HG03439 (cell line): Measurements from ENCODE around the gene VWF.

ENCODE experiments used
- ATAC-seq: cut with Tn5 transposase; IDR thresholded peaks from one replicate; pipeline ENCODE4 v1.9.1; 2021; ENCODE audit warnings: mild to moderate bottlenecking, moderate library complexity; ENCODE audit not compliant: unreplicated experiment

Gene VWF

DNA sequence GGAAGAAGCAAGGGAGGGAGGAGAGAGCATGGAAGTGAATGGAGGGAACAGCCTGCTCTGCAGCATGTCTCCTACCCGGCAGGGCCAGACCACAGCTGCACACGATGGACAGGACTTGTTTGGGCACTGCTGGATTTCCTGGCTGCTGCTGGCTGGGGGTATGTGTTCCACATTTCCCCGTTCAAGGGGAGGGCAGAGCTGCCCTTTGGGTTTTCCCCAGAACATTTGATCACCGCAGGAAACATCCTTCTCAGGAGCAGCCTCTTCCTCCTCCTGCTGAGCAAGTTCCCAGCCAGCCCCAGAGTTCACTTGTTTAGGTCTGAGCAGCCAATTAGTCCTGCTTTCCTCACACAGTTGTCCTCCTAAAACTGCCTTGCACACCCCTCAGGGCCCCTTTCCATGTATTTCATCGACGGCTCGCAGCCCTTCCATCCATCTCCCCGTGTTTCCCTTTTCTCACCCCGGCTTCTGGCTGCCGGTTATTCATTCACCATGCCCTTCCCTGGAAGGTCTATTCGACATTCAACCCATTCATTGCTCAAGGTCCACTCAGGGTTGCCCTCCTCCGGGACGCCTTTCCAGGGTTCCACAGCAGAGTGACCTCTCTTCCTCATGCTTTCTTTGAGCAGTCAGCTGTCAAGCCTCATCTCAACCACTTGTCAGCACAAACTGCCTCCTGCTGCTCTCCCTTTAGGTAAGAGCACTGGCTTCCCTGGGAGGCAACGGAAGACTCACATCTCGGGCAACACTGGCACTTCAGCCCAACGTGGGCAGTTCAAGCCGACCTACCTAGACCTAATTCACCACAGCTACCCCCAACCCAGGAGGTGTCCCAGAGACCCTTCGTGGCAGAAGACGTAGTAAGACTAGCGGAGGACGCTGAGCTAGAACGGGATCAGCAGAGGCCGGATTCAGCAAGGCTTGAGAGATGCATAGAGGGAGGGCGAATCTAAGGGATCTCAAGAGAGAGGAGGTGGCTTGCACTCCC is 159.3 kb downstream of the VWF start:
- ATAC-seq: no peak

DNA sequence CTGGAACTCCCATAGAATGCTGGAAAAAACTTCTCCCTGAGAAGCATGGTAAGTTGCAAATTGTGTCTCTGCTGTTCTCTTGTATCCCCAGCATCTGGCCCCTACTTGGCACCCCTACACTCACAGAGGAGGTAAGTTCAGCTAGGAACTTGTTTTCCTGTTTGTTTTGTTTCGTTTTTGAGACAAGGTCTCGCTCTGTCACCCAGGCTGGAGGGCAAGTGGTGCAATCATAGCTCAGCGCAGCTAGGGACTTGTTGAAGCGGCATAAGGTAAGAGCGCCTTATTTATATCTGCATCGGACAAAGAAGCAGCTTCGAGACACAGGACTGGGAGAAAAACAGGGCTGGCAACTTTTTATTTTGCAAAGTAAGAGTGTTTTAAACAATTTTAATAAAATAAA is 161.0 kb downstream of the VWF start:
- no peak for ATAC-seq

DNA sequence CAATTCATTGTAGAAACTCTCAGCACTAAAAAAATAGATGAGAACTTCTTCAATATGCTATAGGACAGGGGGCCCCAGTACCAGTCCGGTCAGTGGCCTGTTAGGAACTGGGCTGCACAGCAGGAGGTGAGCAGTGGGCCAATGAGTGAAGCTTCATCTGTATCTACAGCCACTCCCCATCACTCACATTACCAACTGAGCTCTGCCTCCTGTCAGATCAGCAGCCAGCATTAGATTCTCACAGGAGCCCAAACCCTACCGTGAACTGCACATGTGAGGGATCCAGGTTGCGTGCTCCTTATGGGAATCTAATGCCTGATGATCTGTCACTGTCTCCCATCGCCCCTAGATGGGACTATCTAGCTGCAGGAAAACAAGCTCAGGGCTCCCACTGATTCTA is 163.7 kb downstream of the VWF start:
- ATAC-seq: no peak

DNA sequence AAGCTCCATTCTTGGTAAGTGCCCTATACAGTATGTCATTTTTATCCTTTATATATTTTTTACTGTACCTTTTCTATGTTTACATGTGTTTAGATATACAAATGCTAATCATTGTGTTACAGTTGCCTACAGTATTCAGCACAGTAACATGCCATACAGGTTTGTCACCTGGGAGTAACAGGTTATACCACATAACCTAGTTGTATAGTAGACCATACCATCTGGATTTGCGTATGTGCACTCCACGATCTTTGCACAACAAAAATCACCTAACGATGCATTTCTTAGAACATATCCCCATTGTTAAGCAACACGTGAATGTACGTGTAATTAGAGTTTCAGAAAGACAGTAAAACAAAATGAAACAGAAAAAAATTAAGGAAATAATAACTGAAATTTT is 167.5 kb downstream of the VWF start:
- ATAC-seq: no peak

DNA sequence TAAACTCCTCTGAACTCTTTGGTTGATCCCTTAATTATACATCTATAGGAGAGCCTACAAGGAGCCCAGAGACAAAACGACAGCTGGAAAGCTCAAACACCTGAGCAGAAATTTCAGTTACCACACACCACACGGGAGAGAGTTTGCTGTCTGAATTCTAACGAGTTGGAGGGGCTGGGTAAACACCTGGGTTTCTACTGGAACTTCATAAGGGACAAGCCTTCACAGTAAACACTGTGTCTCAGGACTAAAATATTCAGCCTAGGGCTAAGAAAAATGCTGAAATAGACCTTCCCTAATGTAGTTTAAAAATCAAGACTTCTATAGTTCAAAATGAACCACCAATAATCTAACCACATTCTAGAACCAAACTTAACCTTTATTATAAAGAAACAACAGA is 169.8 kb downstream of the VWF start:
- ATAC-seq: no peak

DNA sequence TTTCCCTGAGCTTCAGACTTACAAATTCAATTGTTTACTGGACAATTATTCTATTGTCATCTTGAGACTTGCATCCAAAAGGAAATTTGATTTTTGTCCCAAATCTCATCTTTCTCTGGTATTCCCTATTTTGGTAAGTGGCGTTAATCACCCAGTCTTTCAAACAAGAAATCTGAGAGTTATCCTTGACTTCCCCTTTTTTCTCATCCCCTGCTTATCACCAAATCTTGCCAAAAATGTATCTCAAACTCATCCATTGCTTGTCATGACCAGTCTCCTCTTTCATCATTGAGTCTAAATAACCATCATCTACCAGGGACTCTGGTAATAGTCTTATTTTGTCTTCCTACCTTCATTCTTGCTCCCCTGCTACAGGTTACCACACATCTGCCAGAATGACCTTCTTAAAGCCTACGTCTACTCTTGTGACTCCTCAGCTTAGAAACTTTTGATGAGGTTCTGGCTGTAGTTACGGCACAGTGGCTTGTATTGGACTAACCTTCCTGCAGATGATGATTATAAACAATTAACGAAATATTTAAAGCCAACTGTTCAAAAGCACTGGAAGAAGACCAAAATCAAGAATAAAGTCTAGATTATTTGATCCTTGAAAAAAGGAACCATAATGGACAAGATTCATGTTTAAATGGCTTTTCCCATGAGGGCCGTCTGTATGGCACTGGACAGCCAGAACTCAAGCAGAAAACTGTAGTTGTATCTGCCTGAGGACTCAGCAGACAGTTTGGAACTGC is 170.5 kb downstream of the VWF start:
- ATAC-seq: no peak

DNA sequence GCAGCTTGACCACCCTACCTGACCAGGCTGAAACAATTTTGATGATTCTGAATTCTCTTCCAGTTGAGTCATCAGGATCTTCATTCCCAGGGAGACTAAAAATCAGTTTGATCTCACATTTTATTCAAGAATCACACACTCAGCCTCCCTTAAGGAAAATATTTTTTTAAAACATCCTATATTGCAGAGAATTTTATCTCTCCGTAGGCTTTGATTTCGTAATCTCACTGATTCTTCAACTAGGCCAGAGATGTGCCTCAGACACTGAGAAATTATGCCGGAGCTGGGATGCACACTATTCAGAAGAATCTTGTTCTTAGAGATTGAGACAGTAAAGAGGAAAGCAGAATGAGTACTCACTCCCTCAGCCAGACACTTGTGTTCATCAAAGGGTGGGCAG is 172.4 kb downstream of the VWF start:
- no peak for ATAC-seq

DNA sequence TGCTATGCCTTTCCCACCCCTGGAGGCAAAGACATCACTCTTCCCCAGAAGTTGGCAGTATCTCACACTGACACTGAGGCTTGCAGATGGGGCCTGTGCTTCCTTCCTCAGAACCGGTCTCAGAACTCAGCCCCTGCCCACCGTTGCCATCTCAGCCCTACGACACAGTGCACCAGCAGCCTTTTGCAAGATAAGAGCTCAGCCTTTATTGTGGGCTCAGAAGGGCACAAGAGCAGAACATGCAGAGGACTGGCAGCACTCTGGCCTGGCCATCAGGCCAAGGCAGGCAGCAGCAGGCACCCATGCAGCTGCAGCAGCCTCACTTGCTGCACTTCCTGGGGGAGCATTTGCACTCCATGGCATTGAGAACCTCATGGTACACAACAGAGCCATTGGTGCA is 175.8 kb downstream of the VWF start:
- no peak for ATAC-seq

DNA sequence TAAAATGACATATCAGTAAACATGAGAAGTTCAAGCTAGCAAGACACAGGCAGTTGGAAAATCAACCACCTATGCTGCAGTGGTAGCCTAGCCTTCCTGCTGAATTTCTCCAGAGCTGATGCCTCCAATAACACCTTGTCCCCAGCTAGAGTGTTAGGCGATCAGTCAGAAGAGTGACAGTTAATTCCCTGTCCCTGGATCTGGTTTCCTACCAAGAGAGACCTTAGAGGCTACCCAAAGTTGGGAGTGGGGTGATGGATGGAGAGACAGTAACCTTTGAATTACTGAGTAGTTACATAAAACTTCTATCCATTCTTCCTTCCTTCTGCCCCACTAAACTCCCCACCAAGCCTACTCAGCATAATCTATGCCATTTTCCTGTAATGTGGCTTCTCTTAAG is 177.5 kb downstream of the VWF start:
- no peak for ATAC-seq

DNA sequence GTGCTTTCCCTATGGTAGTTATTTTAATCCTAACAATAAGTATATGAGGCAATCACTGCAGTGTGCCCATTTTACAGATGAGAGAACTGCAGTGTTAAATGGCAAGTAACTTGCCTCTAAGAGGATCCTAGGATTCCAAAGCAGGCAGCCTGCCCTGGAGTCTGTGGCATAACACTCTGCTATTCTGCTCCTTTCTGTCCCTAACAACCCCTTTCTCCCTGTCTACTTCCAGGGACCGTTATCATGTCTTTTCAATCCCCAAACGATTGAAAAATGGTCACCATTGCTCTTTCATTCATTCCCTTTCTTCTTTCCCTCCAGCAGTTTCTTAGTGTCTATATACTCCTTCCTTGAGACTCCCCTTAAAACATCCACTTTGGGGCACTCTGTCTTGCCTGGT is 178.1 kb downstream of the VWF start:
- ATAC-seq: no peak

DNA sequence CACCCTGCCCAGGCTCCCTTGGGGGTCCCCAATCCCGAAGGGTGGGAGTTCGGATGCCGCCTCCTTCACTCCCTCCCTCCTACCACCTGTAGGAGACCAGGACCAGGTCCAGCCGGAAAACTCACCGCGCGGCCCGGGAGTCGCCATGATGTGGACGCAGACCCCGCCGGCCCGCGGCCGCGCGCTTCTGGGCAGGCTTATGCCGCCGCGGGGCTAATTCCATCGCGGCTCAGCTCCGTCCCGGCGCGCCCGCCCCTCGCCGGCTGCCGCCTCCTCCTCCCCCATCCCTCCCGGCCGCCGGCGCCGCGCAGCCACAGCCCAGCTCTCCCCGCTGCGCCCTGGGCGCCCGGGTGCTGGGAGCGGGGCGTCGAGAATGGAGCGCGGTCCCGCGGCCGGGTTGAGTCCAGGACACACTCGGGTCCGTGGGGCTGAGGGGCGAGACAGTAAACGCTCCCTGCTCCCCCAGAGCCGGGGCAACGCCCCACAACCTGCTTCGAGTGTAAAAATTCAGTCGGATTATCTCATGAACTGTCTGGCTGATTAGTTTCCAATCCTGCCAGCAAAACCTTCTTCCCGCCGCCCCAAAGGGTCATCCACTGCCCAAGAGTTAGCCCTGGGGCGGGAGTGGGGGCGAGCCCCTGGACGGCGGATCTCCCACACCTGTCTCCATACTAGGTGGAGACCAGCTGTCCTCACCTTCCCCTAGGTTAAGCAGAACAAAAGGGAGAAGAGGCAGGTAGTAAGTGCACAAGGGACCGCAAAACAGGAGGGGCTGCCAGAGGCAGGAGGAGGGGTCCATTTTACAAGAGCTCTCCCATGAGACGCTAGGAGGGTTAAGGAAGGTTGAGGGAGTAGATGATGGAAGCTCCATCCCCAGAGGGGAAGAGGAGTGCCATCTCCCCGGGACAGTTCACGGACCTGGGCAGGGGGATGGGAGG is 179.1 kb downstream of the VWF start, which contains the start of gene ANO2:
TSS of gene ANO2 (minus strand) at position 189 of the 938 bp plus-strand sequence. CDS start at position 147, 42 bp downstream.
- ATAC-seq: no peak

DNA sequence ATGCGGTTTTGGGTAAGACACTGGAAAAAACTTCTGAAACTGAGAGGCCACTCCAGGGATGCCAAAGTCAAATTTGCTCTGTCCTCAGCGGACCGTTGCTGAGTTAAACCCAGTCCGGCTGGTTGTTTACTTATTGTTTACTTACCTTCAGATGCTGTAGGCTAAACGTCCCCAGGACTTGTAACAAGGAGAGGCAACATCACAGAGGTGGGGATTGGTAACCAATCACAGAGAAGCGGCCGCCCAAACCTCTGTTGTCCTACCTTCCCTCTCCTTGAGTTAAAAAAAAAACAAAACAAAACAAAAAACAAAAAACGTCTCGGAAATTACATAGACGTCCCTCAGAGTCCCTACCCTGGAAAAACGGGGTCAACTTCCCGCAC is 179.8 kb downstream of the VWF start:
- ATAC-seq: no peak

DNA sequence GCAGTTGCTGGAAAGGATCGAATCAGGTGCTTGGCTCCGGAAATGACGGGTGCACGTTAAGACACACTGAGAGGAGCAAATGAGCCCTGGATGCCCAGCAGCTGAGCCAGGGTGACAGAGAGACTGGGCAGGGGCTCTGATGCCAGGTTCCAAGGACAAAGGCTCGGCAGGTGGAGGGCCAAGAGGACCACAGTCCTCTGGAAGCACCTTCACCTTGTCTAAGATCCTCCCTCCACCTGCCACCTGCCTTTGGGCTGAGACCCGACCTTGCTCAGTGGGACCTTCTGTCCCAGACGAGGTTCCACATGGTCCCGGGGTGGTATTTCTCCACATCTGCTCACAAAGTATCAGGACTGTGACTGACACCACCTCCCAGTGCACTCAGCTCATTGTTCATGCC is 180.4 kb downstream of the VWF start:
- no peak for ATAC-seq

DNA sequence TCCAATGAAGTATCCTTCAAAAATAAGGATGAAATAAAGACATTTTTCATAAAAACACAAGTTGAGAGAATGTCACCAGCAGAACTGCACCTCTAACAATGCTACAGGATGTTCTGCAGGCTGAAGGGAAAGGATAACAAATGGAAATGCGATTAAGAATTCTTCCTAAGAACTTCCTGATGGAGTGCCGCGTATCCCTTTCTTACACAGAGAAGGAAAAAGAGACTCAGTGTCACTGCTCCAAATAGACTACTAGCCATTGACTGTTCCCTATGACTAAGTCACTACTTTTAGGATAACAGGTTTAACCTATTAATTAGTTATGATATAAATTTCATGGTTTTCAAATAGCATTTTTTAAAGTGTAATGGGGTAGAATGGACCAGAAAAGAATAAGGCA is 182.6 kb downstream of the VWF start:
- no peak for ATAC-seq

DNA sequence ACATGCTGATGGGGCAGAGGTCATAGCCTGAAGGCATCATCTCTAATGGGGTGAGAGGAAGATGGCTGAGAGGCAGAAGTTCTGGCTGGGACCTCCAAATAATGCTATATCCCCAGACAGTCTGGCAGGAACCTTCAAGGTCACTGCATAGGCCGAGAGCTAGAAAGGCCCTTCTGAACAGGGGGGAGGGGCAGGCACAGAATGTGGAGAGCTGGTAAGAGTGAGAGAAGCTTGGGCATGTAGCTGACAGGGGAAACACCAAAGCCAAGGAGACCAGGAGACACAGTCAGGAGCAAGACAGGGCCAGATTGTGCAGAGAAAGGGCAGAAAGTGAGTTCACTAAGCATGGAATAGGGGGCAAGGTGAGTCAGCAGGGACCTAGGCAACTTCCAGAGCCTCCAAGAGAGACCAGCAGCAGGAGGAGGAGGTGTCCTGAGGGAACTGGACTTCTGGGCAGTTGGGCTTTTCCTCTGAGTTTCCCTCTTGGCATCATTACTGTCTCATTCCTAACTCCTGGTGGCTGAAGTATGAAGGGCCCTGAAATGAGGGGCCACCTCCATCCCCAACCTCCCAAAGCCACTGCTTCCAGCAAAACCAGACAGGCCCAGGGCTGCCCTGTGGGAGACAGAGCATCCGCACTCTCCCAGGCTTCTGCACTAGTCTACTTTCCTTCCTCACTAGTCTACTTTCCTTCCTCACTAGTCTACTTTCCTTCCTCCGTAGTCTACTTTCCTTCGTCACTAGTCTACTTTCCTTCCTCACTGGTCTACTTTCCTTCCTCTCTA is 196.5 kb downstream of the VWF start:
- no peak for ATAC-seq

DNA sequence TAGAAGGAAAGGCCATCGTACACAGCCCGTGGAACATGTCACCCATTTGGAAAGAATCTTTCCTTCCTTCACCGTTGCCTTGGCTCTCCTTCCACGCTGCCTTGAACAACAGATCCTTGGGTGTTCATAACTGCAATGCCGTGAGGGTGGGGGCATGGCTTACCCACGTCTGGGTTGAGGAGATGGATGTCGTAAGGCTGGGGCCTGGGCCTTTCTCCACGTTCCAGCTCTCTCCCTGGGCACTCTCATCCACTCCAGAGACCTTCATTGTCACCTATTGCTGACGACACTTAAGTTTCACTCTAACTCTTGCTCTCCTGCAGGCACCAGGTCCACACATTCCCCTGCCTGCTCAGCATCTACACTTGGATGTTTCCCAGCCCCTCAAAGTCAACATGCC is 198.8 kb downstream of the VWF start:
- no peak for ATAC-seq

DNA sequence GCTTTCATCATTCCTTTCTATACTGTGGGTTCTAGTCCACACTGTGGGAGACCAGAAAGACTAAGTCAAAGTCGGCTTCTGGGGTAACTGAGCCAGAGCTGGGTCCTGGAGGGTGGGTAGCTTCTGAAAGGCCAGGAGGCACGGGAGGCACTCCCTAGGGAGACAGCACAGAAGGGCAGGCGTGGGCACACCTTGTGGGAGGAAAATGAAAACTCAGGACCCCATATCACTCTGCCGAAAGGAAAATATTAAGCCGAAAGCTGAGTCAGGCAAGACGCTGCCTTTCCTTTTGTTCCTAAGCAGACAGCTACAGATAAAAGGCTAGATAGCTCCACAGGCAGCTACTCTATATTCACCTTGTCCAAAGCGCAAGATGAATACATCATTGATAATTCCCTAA is 200.1 kb downstream of the VWF start:
- ATAC-seq: no peak

DNA sequence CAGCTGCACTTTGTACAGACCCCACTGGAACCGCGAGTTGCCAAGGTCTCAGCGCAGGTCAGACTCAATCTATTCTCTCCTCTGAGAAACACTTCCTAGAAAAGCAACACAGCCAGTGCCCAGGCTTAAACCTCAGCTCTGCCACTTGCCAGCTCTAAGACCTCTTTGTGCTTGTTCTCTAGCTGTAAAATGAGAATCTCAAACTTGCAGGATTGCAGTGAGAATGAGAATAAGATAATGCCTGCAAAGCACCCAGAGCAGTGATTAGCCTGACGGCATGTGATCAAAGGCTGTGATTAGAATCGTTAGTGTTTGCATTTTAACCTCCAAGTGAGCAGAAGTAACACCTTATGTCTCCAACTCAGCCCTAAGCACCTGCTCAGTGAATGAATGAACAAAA is 200.7 kb downstream of the VWF start:
- ATAC-seq: no peak

DNA sequence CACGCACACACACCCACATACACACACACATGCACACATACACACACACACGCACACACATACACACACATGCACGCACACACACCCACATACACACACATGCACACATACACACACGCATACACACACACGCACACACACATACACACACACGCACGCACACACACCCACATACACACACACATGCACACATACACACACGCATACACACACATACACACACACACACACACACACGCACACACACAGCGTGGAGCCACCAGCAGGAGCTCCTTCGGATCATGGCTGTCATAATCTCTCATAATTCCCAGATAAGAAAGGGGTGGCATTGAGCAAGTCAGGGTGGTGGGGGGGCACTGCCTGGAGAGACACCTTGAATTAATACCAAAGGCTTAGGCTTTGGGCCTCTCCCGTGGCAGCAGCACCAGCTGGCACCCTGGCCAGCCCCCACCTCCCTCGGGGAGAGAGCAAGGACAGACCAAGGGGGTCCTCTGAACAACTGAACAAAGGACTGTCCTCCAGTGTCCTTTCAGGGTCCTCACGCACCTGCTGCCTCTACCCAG is 201.3 kb downstream of the VWF start:
- no peak for ATAC-seq
